ENCODE data around the gene PAPPA2. TPM values are rescaled to one million over a fixed set of nuclear protein-coding genes. Genes with fewer than 3 reads are reported as not detected.
A peak's percentile ranks its signal among the peaks of the same experiment; 100 is the strongest.

Gene PAPPA2
- total RNA-seq, 1 donor from 2014 or later: under 0.01 TPM

DNA sequence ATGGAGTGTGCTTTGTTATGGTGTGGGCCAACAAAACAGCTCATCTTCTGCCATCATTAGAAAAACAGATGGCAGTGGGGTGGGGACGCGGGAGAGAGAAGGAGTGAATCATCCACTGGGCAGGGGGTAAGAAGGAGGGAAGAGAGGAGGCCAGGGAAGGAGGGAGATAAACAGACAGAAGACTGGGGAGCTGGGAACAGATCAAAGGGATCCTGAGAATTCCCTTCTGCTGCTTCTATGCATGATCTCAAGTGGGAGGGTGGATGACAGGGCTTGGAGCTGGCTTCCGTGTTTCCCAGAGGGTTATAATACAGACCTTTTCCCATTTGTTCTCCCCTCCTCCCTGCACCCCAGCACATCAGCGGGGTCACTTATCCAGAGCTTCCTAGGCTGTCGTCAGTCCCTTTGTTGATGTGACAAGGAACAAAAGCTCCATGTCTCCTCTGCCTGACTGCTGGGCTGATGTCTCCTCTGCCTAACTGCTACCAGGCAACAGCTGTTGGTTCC is 338.6 kb downstream of the PAPPA2 start:
- no peak for DNase-seq (ENCODE audit: low read depth in 2 of 2)

GRCh38 chr1:176802316-176802715 is 339.3 kb downstream of the PAPPA2 start:
- DNase-seq (ENCODE audit: low read depth in 2 of 2): no peak

DNA sequence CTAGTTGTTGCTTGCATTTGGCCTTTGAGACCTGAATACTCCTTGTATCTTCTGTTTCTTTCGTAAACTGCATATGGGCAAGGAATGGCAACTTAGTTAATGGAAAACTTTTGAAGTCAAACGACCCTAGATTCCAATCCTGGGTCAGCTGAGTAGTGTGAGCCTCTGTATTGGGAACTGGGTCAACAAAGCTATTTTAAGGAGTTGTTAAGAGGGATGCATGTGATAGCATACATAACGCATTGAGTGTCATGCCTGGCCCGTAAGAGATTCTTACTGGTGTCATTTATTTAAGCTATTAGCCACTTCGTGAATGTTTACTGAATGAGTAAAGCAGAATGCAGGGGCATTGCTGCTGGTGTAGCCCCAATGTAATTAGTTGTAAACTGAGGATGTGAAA is 340.1 kb downstream of the PAPPA2 start:
- DNase-seq (ENCODE audit: low read depth in 2 of 2): no peak

DNA sequence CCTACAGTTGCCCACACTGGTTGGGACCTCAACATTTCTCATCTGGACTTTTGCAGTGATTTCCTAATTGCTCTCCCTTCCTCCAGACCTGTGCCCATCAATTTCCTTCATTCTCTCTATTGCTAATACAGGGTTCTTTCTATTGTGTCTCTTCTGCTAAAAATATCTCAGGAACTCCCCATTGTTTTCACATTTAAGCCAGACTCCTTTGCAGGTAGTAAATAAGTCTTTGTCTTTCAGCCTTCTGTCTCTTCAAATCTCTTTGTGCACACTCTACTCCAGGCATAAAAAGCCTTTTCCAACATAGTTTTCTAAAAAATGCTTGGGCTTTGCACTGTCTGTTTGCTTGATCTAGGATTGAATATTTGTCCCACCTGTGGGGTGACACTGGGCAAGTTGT is 340.6 kb downstream of the PAPPA2 start:
- no peak for DNase-seq (ENCODE audit: low read depth in 2 of 2)

DNA sequence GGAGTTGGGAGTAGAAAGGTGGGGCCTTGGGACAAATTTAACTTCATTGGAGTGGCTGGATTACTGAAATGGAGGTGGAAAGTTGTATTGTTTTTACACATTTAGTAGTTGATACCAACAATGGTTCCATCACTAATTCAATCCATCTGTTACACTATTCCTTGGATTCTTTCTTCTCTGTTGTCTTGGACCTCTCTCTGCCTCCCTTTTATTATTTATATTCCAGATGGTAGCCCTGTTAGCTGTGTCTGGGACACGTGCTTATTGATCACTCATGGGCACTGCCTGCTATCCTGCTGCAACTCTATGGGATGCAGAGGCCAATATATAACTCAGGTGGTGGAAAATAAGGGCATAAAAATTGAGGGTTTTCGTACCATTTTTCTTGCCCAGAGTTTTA is 346.3 kb downstream of the PAPPA2 start:
- DNase-seq (ENCODE audit: low read depth in 2 of 2): no peak

DNA sequence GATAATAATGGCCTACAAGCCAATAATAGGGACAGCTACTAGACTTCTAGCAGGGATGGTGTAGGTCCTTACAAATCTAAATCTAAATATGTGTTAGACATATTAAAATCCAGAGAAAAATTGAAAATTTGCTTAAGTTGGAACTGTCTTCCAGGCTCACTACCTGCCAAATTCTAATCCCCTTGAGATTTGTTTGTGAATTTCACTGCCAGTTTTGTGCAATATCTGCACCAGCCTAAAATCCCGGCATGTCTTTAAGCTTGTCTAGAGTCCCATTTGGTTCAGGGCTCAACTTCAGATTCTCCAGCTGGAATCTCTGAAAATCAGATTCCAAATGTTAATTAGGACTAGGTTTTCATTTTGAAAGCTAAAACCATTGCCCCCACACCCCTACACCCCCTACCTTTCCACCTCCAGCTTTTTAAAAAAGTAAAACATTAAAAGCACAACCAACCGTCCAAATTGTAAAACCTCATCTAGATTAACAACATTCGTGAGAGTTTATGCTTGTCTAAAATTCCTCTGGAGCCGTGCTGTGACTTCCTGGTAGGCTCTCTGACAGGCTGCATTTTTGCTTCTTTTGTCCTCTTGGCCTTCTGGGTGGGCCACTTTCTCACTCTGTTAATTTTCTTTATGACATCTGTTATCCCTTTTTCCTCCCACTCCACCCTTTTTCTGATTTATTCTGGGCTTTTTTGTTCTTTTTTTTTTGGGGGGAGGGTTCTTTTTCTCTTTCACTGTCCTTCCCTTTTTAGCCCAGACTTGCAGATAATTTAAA is 348.7 kb downstream of the PAPPA2 start:
- no peak for DNase-seq (ENCODE audit: low read depth in 2 of 2)

GRCh38 chr1:176815621-176816020 is 352.6 kb downstream of the PAPPA2 start:
- DNase-seq (ENCODE audit: low read depth in 2 of 2): no peak

DNA sequence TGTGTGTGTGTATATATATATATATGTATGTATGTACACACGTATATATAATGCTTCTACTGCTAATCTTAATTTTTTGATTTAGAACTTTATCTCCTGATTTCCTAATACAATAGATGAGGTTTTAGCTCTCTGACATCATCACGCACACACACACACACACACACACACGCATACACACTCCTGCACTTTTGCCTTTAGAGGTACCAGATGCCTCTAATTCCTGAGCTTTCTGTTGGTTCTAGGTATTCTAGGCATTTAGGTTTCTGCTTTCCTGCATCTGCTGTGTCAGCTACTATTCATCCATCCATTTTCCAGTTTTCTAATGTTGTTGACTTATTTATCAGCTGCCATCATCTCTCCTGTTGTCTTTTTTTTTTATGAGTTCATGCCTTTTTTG is 353.3 kb downstream of the PAPPA2 start:
- DNase-seq (ENCODE audit: low read depth in 2 of 2): no peak

DNA sequence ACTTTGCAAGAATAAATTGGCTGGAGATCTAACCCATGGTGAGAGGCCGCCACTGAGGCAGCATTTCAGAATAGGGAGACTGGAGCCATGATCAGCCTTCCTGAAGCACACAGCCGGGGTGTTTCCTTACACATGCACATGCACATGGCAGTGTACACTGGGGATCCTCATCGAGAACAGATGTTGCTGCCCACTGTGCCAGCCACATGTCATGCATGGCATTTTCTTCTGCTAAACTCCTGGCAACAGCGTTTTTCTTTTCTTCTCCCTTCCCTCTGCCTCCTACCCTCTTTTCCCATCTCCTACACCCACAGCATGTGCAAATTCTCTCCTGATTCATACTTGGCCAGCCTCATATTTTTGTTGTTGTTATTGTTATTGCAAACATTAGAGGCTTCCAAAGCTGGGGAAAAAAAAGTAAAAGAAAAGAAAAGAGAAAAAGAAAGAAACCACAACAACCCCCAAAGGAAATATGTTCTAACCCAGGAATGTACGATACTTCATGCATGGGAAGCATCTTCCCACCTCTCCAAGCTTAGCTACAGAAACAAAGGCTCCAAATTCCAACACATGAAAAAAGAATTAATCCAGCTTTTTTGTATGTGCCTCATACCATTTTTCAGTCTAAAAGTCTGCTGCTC is 357.5 kb downstream of the PAPPA2 start:
- DNase-seq (ENCODE audit: low read depth in 2 of 2): no peak

GRCh38 chr1:176826265-176826664 is 363.3 kb downstream of the PAPPA2 start:
- no peak for DNase-seq (ENCODE audit: low read depth in 2 of 2)

- DNase-seq (ENCODE audit: low read depth in 2 of 2): no peak
Measured at GRCh38 chr1:176829261-176829660, 366.3 kb downstream of the PAPPA2 start.

GRCh38 chr1:176831150-176831549 is 368.2 kb downstream of the PAPPA2 start:
- no peak for DNase-seq (ENCODE audit: low read depth in 2 of 2)

GRCh38 chr1:176837708-176838107 is 374.7 kb downstream of the PAPPA2 start:
- DNase-seq (ENCODE audit: low read depth in 2 of 2): no peak

GRCh38 chr1:176838276-176838995 is 375.5 kb downstream of the PAPPA2 start:
- DNase-seq (ENCODE audit: low read depth in 2 of 2): no peak

- no peak for DNase-seq (ENCODE audit: low read depth in 2 of 2)
Measured at GRCh38 chr1:176839216-176839615, 376.2 kb downstream of the PAPPA2 start.

DNA sequence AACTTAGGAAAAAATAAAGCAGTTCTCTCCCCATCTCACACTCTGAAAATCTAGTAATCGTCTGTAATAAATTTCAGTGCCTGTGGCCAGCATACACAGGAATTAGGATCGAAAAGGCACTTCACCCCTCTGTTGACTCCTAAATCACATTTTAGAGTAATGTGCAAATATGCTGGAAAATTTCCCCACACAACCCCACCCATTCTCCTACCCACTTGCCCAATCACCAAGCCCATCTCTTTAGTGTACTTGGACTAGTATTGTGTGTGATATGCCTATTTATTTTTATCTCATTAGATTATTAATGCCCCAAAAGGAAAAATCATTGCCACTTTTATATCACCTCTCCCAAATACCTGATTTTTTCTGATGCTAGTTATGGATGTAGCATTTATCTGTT is 378.3 kb downstream of the PAPPA2 start:
- no peak for DNase-seq (ENCODE audit: low read depth in 2 of 2)

- DNase-seq (ENCODE audit: low read depth in 2 of 2): peak; percentile 6 to 11
Measured at GRCh38 chr1:176843352-176844297, 380.6 kb downstream of the PAPPA2 start.

GRCh38 chr1:176847052-176847451 is 384.1 kb downstream of the PAPPA2 start:
- DNase-seq (ENCODE audit: low read depth in 2 of 2): no peak

DNA sequence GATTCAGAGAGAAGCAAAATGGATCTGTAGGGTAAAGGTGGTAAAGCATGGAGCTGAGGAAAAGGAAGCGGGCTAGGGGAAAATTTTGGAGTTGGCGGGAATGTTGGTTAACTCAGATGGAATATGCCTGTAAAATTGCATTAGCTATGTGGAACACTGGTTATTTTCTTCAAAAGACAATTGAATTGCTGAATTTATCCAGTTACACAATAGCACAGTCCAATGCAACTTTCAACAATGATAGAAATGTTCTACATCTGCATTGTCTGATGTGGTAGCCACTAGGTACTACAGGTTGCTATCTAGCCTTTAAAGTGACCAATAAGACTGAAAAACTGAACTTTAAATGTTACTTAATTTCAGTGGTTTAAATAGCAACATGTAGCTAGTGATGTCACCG is 386.3 kb downstream of the PAPPA2 start:
- no peak for DNase-seq (ENCODE audit: low read depth in 2 of 2)

GRCh38 chr1:176850871-176851270 is 387.9 kb downstream of the PAPPA2 start:
- DNase-seq (ENCODE audit: low read depth in 2 of 2): no peak

DNA sequence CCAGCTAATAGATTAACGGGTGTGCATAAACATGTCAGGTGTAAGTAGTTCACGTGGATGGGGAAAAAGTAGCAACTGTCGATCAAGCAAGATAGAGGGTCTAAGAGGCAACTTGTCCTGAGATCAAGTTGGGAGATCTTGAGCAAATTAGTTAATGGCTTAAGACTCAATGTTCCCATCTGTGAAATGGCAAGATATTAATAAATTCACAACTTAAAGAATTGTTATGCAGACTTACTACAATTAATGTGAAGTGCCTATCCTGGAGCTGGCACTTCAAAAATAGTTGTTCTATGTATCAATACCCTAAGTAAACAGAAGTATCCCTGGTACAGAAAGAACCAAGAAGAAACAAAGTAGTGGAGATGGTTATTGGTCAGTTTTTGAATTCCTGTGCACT is 389.1 kb downstream of the PAPPA2 start:
- DNase-seq (ENCODE audit: low read depth in 2 of 2): no peak

Measured in dermis microvascular lymphatic vessel endothelial cell (primary cell).